Superior temporal gyrus (tissue), 1 donor: ENCODE measurements around the gene LRRC18.

Experiments used
- DNase-seq: peaks from one replicate; pipeline ENCODE4 v3.0.0-alpha.2; 2016; ENCODE audit errors: extremely low spot score

Gene LRRC18

DNA sequence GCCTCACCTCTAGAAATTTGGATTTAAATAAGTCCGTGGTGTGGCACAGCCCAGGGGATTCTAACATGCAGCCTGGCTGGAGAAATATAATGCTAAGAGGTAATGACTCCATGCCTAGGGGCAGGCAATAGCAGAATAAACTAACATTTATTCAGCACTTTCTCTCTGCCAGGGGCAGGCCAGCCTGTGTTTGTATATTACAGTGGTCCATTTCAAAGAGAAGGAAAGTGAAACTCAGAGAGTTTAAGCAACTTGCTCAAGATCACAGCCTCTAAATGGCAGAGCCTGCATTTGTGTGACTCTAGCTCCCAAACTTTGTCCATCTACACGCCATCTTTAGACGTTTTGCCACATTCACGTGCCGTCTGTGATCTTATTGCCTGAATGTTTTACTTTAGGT, 6.7 kb upstream of the LRRC18 start:
- DNase-seq: no peak

DNA sequence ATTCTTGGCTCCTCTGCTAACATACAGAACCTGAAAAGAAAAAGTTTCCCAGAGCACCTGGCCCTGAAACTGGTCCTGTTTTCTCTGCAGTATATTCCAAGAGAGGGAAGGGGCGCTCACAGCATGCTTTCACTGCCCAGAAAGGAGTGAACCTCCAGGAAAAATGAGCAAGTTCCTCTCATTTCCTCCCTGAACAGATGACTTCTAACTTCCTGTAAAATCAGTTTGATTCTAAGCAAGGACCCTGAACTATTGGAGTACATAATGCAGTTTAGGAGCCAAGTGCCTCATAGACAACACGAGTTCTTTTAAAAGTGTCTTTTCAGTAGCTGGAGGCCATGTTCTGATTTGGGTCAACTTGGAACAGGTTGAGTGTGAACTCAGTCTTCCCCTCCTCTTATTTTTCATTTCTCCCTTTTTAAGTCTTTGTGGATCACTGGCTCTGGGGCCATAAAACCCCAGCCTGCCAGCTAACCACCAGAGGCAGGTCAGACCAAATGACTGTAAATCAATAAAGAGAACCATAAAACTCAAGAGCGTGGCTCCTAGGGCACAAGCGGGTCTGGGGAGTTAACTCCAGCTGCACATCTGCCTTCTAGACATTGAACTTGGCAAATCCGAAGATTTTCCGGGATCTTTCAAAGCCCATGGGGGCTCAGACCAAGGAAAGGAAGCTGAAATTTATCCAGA, 5.9 kb upstream of the LRRC18 start:
- no peak for DNase-seq

DNA sequence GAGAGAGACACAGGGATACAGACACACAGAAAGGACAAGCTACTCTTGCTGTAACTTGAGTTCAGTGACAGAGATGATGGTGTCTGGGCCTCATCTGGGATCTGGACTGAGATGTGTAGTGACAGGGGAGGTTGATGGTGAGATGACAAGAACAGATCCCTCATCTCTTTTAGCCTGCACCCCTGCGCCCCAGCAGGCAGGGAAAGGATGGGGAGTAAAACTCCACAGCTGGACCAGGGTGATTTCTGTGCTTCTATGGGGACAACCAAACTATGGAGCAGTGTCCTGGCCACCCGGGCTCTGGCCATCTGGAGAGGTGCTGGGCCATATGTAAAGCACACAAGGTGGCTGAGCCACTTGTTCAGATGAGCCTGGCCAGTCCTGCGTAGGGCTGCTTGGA, 4.5 kb upstream of the LRRC18 start:
- DNase-seq: no peak

DNA sequence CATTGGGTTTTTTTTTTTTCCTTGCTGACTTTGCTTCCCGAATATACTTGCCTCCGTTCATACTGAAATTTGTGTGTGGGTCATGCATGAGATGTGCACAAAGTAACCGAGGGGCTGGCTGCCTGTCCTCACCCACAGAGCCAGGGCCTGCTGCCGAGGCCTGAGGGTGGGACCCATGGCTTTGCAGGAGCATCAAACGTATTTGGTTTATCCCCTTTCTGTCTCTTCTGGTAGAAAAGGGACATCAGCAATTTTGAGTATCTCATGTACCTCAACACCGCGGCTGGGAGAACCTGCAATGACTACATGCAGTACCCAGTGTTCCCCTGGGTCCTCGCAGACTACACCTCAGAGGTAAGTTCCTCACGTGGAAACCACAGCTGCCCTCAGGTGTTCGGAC, 3.5 kb upstream of the LRRC18 start:
- DNase-seq: no peak

DNA sequence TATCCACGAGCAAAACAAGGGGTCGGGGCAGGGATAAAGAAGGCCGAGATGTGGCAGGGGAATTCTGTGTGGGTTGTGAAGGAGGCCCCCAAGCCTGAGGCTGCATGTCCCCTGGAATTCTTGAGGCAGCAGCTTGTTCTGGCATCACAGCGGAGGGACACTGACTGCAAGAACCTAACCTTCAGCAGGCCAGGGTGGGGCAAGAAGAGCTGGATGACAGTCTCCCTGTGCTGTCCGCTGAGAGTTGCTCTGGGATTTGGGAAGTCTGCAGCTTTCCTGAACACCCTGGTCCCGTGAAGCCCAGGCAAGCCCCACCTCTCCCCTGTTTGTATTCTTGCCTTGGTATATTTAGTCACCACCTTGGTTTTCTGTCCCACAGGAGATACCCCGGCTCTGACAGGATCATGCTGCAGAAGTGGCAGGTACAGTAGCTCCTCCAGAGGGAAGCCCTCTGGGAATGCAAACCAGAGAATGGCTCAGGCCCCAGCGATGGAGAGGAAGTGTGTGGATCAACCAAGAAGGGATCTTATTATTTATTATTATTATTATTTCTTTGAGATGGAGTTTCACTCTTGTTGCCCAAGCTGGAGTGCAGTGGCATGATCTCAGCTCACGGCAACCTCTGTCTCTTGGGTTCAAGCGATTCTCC, 1.9 kb upstream of the LRRC18 start:
- no peak for DNase-seq

GRCh38 chr10:48940958-48941357, 1.3 kb upstream of the LRRC18 start:
- no peak for DNase-seq

- DNase-seq: no peak
Observed at GRCh38 chr10:48940372-48940771, 732 bp upstream of the LRRC18 start.

DNA sequence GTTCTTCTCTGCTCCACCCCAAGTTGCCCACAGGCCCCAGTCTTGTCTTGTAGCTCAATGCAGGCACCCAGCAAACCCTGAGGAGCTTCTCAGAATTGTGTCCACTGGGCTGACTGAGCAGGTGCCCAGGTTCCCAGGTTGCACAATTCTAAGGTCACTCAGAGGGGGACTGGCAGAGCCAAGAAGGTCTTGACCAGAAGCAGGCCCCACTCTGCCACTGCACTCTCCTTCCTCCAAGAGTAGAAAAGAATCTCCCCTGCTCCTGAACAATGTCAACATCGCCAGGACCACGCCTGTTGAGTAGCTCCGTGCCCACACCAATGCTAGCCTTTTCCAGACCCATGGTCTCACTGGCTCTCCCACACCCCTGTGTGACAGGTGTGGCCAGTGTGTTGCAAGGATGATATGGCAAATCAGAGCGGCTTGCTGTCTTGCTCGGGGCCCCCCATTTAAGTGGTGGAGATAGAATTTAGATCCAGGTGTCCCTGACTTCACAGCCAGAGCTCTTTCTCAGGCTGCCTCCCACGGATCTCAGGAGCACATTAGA, 577 bp downstream of the LRRC18 start:
- DNase-seq: no peak

DNA sequence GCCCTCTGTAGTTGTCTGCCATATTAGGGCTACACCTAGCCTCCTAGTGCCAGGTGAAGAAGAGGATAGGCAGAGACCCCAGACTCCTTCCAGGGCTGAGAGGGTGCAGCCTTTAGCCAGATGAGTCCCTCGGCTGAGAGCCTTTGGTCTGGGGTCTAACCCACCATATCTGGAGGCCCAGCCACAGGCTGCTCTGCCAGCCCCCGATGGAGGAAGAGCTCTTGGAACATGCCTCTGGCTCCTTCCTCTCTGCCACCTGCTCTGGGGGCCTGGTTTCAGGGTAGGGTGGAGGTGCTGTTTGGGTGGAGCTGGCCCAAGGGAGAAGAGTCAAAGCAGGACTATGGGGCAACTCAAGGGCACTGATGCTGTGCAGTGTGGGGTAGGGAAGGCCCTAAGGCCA, 1.4 kb downstream of the LRRC18 start:
- DNase-seq: no peak

GRCh38 chr10:48937796-48938195, 1.8 kb downstream of the LRRC18 start:
- DNase-seq: no peak

GRCh38 chr10:48935577-48935976, 4.1 kb downstream of the LRRC18 start:
- DNase-seq: no peak

DNA sequence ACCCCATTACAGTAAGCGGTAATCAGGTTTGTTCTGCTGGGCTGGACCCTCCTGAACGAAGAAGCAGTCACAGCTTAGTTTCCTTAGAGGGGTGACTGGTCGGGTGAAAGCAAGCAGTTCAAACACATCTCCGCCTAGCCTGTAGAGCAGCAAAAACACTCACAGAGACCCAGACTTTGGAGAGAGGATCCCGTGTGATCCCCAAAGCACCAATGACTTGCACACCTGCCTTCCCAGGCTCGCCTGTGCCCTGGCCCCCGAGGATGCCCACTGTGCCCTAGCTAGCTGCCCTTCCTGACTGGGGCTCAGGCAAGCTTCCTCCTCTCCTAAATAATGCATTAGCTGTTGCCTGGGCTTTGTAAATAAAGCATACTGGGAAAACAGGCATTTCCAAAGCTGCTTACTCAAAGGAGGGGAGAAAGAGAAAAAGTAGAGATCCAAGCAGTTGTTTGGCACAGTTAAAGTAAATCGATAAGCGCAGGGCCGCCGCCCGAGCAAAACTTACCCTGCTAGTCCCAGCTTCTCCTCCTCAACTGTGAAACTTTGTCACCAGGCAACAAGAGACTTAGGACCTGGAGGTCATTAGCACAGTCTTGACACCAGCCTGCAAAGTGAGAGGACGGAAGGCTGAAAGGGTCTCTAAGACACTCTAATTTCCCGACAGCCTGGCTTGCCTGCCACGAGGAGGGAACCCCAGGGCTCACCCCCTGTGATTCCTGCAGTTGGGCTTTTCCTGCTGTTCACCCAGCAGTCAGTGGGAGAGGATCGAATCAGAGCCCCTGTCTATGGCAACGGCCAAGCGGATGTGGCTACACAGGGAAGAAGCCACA, 4.8 kb downstream of the LRRC18 start:
- DNase-seq: no peak

DNA sequence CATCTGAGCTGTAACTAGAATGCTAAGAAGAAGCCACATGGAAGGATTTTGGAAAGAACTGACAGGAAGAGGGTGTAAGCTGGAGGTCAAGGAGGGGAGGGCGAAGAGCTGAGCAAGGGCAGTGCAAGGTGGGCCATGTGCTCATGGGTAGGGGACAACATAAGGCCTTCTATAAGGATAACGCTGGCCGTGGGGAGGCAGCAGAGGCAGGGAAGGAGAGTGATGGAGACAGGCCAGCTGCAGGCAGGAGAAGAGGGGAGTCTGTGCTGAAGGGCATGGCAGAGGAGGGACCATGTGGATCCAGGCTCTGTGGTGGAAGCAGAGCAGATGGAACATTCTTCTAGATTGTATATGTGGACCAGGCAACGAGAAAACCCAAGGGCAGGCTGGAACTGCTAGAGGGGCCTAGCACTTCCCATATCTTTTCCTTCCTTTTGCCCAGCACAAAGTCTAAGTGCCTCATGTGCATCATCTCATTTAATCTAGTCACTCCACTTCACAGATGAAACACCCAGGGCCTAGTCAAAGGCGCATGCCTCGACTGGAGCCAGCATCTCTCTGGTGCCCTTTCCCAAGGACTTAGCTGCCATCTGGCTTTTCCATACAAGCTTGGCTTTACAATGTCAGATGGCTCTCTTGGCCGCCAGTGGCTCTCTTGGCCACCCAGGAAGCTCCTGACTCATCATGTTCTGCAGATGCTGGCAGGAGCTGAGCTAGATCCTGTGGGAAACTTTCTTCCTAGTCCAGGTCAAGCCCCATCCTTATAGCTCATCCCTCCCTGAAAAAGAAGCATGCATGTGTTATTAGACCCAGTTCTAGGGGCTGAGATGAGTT, 6.6 kb downstream of the LRRC18 start:
- DNase-seq: no peak

- DNase-seq: no peak
Observed at GRCh38 chr10:48931188-48931587, 8.5 kb downstream of the LRRC18 start.

DNA sequence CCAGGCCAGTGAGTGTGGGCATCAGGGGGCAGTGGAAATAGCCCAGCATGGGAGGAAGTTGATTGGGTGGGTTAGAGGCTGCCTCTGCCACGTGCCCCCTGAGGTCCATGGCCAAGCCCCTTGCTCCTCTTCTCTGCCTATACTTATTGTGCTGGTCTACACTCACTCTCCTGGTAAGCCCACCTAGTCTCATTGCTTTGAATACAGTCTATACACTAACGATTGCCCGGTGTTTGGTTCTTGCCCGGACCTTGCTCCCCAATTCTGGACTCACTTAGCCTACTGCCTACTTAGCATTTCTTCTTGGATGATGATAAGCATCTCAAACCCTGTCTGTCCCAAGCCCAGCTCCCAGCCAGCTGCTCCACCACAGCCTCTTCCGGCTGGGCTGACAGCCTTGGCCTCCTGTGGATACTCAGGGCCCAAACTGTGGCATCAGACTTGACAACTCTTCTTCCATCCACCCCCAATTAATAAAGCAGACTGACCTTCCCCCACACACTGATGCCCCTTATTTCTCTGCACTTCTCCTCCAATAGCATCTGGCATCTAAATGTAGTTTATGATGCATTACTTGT, 10.1 kb downstream of the LRRC18 start:
- no peak for DNase-seq

- DNase-seq: no peak
Observed at GRCh38 chr10:48926764-48927540, 12.7 kb downstream of the LRRC18 start.

DNA sequence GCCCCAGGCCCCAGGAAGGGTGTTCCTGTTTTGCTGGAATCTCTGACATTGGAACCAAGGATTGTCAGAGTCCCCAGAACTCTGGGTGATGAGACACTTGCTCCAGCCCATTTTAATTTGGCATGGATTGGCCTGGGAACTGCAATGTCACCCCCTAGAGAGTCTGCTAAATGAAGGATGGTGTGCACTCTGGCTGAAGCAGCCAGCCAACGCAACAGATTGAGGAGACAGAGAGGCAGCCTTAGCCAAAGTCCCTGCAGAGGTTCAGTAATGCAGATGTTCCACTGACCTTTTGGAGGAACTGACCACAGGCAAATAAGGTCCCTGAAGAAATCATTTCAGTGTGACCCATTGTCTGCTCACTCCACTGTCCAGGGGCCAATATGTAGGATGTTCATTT, 13.4 kb downstream of the LRRC18 start:
- no peak for DNase-seq

GRCh38 chr10:48924988-48925387, 14.7 kb downstream of the LRRC18 start:
- no peak for DNase-seq

DNA sequence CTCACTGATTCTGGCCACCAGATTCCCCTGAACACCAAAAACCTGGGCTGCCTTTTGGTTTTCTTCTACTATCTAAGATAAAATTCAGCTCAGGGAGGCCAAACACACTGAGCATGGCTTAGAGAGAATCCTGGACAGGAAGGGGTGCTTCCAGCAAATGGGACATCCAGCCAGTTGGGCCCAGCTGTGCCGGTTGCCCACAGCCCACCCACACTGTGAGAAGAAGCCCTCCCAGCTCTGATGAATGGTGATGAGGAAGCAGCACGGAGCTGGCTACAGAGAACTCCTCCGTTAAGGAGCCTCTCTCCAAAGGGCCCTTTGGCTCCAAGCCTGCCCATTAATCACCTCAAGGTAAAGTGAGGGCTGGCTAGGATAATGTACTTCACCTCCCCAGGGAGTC, 15.9 kb downstream of the LRRC18 start:
- DNase-seq: no peak

DNA sequence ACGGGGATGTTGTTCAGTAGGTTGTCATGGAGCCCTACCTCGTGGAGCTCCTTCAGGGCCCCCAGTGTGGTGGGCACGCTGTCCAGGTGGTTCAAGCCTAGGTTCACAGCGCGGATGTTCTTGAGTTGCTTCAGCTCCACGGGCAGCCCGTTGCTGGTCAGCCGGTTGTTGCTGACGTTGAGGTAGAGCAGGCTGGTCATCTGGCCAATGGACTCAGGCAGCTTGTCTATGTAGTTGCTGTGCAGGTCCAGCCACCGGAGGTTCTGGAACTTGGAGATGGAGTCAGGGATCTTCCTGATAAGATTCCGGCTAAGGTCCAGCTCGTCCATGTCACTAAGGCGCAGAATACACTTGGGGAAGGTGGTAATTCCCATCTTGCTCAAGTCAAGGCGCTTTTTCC, 26.0 kb downstream of the LRRC18 start:
- no peak for DNase-seq

DNA sequence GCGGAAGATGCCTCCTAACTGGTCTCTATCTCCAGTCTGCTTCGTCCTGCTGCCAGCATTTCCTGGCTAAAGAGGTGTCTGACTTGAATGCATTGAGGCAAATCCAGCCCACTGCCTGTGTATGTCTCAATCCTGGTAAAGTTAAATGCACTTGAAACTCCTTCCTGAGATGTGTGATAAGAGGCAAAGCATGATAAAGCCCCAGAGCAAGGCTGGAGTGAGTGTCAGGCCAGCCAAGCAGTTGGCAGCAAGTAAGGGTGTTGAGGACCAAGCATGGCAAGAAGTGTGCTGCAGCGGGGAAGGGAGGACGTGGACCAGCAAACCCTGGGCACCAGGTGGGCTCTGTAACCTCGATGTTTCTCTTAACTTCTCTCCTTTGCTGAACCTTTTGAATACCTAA, 29.1 kb downstream of the LRRC18 start:
- DNase-seq: no peak
